ENCODE results near the gene LZIC. TPM values are rescaled to one million over a fixed set of nuclear protein-coding genes. Genes with fewer than 3 reads are reported as not detected.

LZIC gene
- total RNA-seq, 1 experiment from 2014 or later, result 45.2 TPM

DNA sequence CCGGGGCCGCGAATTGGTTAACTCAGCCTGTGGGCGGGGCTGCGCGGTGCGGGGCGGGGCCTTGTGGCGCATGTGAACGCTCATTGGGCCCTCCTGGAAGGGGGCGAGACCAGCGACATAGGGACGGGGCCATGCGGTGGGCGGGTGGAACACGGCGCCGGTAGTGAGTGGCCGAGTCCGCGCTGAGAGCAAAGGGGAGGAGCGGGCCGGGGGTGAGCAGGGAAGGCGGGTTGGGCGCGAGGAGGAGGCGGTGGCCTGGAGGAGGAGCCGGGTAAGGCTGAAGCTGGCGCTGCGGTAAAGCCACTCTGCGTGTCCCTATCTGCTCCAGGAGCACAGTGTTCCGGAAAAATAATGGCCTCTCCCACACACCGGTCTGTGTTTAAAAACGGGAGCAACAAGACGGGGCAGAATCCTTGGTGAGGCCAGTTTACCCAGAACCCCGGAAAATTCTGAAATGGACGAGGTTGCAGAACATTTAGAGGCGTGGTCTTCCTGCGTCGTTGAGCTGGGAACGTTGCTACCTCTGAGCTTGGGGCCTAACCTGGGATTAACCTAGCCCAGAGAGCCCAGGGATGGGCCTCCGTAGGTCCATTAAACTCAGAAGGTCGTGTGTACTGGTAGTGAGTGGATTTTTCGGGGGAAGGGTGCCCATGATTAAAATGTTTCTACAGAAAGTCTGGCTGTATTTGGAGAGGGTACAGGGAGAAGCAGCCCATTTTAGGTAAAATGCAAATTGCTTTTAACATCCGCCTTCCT, 32.6 kb downstream of the LZIC start:
- peak; percentile 97 for DNase-seq (ENCODE audit: extremely low read depth, low read depth)

DNA sequence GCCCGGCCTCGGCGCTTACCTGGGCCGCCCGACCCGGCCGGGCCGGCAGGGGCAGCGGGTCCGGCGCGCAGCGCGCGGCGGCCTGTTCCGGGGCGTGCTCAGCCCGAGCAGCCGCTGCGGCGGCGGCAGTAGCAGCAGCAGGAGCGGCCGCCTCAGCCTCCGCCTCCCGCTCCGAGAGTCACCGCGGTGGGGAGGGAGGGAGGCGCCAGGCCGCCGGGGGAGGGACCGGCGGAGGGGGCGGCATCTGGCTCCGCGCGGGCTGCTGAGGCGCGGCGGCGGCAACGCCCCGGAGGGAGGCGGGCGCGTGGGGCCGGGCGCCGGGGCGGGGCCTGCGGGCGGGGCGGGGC, 33.1 kb downstream of the LZIC start, which contains the start of gene CTNNBIP1:
Gene CTNNBIP1, minus strand, starts transcription at position 194 of the 347 bp plus-strand sequence. CDS start 38,205 bp downstream, outside the sequence.
- DNase-seq (ENCODE audit: extremely low read depth, low read depth), result no peak

DNA sequence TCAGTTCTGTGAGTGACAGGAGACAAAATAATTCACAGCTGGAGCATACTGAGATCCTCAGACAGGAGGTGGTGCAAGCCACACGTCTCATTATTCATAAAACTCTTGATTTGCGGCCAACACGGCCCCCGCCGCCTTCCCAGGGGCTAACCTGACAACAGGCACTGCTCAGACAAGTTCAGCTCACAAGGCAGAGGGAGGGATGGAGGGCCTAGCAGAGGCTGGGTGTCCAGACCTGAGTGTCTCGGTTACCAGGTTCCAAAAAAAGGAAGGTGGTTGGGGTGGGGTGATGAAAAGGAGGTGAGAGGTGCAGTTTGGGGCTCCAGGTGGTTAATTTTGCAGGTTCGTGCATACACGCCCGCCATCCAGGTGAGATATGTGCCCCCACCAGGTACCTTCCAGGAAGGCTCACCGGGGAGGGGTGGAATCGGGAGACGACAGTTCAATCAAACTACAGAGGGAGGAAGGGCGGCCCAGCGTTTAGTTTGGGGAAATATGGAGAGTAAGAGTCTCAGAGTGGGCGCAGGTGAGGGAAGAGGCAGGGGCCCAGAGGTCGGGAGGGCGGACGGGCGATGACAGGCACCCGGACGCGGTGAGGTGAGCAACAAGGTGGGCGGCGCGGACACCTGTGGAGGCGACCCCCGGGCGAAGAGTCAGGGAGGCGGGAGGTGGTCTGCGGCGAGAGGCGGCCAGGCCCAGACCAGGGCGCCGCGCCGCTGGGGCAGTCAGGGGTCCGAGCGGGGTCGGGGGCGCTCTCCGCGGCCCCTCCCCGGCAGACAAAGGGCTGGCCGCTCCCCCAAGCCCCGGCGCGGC, 33.8 kb downstream of the LZIC start:
- DNase-seq (ENCODE audit: extremely low read depth, low read depth), result no peak

DNA sequence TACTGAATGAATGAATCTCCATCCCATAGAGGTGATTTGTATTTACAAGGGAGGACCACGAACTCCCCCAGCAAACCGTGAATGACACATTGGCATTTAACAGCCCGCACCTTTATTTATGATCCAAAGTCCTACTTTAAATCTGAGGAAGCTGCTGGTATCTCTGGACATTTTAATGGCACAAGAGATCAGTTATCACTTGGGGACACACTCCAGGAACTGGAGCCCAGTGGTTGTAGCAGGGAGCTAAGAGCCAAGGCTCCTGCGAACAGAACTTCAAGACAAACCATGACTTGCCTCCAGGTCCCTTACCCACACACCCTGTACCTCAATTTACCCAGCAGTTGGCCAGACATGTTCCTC, 34.3 kb downstream of the LZIC start:
- no peak for DNase-seq (ENCODE audit: extremely low read depth, low read depth)

DNA sequence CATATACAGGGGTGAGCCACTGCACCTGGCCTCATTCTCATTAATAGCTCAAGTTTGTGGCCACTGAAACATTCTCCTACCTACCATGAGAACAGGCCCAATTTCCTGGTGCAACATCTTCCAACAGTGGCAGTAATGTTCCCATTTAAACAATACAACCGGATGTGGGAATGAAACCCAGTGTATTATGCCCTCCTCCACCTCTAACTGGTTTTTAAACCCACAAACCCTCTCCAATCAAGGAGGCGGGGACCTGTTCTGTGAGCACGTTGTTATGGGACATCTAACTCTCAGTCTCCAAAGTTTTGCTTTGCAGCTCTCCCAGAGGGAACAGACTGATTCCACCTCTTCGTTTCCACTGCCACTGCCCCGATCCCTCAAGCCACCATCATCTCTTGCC, 35.8 kb downstream of the LZIC start:
- no peak for DNase-seq (ENCODE audit: extremely low read depth, low read depth)

DNA sequence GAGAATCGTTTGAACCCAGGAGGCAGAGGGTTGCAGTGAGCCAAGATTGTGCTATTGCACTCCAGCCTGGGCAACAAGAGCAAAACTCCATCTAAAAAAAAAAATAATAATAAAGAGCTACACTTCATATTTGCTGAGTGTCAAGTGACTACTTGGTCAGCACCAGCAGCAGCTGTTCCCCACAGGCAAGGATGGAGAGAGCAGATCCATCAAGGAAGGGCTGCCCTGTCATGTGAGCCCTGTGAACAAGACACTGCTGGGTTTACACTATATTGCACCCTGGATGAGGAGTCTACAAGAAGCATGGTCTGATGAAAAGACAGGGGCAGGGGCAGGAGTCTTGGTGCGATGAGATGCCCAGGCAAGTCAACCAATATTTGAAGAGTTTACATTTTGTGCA, 36.7 kb downstream of the LZIC start:
- DNase-seq (ENCODE audit: extremely low read depth, low read depth), result no peak

DNA sequence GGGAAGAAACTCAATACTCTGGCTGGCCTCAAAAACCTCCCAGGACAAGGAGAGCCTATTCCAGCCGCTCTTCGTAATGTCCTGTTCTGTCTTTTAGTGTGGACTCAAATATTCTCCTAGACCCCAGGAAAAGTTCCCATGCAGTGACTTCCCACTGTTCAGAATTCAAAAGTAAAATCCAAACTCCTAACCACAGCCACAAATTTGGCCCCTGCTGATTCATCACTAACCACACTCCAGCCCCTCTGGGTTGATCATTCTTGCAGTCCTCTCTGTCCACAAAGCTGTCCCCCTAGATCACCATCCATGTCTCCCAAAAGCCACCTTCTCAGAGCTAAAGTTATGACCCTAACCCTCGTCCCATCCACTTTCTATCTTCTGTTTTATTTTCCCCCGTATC, 38.2 kb downstream of the LZIC start:
- no peak for DNase-seq (ENCODE audit: extremely low read depth, low read depth)

DNA sequence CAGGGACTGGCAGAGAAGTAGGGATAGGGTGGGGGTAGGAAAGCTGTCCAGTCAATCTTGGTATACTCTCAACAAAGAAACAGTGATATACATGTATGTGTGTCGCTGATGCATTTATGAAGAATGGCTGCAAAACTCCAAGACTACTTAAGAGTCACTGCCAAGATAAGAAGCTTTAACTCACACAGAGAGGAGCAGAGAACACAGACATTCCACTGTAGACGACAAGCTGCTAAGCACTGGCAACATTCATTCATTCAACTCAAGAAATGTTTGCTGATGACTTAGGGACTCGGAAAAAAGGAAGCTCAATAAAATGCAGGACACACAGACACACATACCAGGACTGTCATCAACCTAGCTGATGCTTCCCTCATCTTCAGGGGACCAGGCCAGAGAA, 38.6 kb downstream of the LZIC start:
- DNase-seq (ENCODE audit: extremely low read depth, low read depth), result no peak

DNA sequence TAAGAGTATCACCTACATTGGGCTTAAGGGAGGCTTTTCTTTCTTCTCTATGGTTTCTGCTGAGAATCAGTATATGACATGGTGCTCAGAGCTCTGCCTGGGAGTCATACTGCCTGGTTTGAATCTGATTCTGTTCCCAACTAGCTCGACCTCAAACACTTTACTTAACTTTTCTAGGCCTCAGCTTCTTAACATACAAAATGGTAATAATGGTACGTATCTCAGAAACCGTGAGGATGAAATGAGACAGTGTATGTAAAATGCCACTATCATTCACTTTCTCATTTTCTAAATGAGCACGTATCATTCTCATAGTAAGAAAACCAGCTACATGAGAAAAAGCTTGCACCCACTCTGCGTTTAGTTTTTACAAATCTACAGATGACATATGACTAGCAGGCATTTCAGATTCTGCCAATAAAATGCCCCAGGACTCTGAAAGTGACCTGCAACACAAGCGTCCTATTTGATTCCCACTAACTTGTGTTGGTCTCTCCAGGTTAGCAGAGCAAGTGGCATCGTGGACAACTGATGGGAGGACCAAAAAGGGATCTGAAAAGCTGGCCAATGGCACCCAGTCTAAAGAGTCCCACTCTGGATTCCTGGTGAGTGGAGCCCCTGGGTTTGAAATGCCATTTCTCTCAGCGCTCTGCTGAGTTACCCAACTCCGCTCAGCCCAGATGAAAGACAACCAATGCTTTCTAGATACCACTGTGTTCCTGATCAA, 39.2 kb downstream of the LZIC start:
- DNase-seq (ENCODE audit: extremely low read depth, low read depth), result no peak

DNA sequence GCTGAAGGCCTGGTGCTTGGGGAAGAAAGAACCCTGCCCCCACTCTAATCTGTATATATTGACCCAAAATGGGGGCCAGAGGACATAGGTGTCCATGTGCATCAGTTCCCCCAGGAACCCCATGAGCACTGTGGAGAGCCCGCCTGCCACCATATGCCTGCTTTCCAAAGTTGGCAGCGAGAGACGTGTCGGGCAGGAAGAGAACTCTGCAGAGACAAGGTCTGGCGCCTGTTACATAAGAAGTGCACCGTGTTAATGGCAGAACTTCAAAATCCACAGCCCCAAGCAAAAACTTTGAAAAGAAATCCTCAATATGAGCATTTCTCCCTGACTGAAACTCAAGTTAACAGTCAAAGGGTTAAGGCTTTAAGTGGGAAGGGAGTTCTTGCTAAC, 41.1 kb downstream of the LZIC start:
- no peak for DNase-seq (ENCODE audit: extremely low read depth, low read depth)

DNA sequence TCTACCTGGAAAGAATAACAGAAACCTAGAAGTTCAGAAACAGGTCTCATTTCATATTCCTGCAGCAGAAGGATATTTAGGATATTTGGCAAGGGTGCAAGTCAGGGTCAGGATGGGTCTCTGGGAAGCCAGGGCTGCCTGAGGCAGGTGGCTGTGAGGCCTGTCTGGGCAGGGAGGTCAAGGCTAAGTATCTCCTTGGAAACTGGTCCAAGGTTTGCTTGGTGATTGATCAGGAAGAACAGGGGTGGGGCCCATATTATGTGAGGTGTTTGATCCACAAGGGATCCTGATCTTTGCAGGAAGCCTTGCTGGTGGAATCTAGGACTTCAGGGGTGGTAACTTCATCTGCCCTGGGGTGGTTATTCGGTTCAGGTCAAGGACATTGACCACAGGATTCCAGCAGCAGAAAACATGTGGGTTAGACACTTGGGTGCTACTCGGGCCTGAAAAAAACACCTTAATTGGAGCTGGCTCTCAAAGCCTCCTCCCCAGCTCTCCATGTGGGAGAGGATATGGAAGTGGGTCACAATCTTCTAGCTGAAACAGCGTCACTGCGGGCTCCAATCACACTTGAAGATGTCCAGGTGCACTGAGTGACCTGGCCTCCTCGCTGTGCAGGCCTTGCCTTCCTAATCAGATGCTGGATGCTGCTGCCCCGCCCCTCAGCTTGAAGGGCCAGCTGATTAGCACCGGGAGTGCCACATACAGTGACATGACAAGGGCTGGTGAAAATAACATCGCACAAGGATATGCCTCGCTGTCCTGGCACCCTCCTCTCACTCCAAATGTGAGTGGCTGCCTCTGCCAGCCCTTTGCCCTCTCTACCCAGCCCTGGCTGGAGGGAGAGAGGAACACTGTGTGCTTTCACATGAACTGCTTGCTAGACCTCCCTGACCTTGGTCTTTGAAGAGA, 41.8 kb downstream of the LZIC start:
- no peak for DNase-seq (ENCODE audit: extremely low read depth, low read depth)

DNA sequence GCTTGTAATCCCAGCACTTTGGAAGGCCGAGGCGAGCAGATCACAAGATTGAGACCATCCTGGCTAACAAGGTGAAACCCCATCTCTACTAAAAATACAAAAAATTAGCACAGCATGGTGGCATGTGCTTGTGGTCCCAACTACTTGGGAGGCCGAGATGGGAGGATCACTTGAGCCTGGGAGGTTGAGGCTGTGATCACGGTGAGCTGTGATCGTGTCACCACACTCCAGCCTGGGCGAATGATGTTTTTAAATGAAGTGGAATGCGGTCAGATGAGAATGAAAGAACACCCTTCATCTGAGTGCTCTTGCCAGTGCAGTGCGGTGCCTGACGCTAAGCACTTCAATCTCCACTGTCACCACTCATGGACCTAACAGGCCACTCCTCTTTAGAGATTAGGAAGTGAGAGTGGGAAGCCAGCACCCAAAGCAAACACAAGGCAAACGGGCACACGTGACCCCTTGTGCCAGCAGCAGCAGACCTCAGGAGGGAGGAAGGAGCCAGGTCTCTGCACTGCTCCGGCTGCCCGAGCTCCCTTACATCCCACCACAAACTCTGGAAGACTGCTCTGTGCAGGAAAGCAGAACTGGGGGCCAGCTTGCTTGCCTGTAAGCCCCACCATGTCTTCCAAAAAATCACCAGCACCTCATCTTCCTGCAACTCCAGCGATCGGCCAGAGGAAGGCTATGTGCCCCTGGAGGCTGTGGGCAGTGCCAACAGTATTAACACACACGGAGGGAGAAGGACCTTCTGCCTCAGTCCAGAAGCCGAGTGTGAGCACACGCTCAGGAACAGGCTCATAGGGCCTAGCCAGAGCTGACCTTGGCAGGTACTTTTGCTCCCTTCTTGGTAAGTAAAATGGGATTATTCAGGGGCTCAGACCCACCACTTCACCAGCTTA, 42.8 kb downstream of the LZIC start:
- no peak for DNase-seq (ENCODE audit: extremely low read depth, low read depth)

DNA sequence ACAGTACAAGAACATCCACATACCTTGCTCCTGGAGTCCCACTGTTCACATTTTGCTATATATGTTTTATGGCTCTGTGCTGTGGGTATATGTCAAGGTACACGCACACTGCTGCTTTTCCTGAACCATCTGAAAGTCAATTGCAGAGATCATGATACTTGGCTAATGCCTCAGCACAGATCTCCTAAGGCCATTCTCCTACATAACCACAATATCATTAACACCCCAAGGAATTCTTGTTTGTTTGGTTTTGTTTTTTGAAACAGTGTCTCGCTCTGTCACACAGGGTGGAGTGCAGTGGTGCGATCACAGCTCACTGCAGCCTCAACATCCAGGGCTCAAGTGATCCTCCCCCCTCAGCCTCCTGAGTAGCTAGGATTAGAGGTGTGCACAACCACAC, 49.1 kb downstream of the LZIC start:
- DNase-seq (ENCODE audit: extremely low read depth, low read depth), result no peak

DNA sequence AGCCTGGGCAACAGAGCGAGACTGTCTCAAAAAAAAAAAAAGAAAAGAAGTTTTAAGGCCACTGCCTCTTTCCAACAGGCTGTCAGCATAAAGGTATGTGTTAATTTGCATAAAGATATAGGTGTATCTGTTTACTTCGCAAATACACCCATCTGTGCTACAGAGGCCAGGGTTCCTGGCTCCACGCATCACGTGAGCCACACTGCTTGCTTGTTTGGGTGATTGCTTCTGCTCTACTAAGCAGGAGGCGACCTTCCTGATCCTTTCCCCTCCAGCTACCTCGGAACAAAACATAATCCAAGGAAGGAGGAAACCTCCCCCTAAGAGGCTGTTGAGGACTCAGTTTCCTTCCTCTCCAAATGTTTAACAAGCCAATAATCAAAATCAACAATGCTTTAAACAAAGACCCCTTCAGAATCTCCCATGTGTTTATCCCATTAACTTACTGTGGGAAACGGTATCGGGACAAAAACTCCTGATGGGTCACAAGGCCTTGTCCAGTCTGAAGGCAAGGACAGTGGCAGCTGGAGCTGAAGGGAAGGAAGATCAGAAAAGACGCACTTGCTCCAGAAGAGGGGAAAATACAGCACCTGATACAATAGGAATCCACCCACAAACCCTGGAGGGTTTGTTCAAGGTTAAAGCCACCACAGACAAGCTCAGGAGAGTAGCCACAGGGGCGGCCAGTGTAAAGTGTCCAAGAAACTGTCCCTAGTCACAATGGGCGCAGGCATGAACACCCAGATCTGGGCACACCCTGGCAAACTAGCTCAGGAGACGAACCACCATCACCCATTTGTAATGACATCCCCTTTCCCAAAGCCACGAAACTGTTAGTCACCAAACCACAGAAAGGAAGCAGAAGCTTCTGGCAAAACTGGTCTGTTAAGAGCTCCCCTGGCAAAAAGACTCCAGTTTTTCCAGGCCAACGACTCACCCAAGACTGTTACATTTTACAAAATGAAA, 50.3 kb downstream of the LZIC start:
- DNase-seq (ENCODE audit: extremely low read depth, low read depth), result no peak

DNA sequence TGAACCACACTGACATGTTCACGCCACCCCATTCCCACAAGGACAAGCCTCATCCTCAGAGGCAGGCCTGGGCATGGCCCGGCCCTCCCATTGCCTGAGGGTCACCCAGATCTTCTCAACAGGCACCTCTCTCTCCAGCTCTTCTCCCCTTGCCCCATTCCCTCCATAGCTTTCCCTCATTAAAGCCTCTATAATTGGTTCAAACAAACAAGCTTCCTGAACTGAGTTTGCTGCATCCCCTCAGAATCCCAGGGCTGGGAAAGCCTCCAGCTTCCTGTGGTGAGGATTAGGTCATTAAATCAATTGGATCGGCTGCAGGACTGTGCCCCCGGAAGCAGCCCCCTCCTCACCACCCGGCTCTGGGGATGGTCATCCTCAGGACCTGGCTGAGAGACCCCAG, 52.0 kb downstream of the LZIC start:
- no peak for DNase-seq (ENCODE audit: extremely low read depth, low read depth)

DNA sequence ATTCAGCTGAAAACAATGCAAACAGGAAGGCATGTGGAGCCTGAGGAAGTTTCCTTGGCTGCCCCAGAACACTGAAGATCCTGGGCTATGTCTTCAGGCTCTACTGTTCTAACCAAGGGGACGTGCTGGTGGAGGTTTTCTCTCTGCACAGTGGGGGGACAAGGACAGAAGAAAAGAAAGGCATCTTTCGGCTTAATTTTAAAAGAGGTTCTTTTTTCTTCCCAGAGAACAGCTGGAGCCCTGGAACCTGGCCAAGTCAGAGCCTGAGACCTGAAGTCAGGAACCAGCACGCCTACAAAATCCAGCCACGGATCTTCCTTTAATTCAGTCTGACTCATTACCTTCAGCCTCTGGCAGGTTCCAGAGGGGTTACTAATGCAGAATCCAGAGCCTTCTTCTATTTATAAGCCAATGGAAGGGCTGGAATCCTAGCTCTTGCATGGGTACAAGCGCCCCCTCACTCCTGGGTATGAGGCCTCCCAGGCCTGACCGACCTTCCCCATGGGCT, 52.9 kb downstream of the LZIC start:
- DNase-seq (ENCODE audit: extremely low read depth, low read depth), result no peak

DNA sequence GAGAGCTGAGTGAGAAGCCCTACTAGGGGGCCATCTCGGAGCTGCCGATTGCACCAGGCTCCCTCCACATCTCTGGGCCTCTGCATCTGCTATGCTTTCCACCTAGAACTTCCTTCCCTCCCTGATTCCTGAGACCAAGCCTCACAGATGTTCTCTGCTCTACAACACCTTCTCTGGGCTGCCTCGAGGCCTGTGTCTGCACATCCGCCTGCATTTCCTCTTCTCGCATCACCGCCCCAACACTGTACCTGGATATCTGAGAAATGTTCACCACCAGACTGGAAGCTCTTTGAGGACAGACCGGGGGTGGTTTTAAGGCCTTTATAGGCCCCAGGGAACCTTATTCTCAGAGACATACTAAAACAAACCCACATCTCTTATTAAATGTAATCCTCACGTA, 53.8 kb downstream of the LZIC start:
- DNase-seq (ENCODE audit: extremely low read depth, low read depth), result no peak

DNA sequence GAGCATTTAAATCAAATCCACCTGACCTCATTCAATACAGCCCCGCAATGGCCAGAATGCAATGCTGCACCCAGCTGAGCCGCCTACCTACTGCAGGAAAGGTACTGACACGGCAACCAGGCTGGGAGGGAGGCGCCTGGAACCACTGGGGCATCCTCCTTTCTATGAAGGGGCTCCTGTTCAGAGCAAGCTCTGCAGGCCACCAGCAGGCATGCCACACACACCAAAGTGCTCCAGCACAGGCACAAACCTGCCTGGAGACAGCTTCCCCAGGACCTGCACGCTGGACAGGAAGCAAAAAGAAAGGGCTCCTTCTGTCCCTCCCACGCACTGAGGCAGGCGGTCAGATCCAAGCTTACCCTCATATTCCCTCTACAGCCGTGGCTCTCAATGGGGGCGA, 54.3 kb downstream of the LZIC start:
- no peak for DNase-seq (ENCODE audit: extremely low read depth, low read depth)
